ENCODE results near the gene FOSB.

Gene FOSB

DNA sequence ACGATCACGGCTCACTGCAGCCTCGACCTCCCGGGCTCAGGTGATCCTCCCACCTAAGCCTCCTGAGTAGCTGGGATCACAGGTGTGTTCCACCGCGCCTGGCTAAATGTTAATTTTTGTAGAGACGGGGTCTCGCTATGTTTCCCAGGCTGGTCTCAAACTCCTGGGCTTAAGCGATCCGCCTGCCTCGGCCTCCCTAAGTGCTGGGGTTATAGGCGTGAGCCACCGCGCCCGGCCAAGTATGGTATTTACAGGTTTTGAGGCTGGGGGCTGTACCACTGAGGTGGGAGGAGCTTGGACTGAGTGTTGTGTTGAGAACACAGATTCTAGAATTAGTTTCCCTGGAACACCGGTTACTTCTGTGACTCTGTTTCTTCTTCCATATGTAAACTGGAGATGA lies 30.0 kb downstream of the FOSB start:
- TF ChIP-seq, protein P1, sequence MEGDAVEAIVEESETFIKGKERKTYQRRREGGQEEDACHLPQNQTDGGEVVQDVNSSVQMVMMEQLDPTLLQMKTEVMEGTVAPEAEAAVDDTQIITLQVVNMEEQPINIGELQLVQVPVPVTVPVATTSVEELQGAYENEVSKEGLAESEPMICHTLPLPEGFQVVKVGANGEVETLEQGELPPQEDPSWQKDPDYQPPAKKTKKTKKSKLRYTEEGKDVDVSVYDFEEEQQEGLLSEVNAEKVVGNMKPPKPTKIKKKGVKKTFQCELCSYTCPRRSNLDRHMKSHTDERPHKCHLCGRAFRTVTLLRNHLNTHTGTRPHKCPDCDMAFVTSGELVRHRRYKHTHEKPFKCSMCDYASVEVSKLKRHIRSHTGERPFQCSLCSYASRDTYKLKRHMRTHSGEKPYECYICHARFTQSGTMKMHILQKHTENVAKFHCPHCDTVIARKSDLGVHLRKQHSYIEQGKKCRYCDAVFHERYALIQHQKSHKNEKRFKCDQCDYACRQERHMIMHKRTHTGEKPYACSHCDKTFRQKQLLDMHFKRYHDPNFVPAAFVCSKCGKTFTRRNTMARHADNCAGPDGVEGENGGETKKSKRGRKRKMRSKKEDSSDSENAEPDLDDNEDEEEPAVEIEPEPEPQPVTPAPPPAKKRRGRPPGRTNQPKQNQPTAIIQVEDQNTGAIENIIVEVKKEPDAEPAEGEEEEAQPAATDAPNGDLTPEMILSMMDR (IDR thresholded peaks at IDR 0.05; ENCODE audit: extremely low read depth, missing control alignments) = no peak

DNA sequence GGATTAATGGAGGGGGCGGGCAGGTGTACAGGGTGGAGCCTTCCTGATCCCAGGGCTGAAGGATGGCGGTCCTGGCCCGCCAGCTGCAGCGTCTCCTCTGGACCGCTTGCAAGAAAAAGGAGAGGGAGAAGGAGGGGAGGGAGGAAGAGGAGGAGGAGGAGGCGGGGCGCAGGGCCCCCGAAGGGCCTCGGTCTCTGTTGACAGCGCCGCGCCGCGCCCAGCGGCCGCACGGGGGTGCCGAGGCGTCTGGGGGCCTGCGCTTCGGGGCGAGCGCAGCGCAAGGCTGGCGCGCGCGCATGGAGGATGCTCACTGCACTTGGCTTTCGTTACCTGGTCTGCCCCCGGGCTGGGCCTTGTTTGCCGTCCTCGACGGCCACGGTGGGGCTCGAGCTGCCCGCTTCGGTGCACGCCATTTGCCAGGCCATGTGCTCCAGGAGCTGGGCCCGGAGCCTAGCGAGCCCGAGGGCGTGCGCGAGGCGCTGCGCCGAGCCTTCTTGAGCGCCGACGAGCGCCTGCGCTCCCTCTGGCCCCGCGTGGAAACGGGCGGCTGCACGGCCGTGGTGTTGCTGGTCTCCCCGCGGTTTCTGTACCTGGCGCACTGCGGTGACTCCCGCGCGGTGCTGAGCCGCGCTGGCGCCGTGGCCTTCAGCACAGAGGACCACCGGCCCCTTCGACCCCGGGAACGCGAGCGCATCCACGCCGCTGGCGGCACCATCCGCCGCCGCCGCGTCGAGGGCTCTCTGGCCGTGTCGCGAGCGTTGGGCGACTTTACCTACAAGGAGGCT lies 30.8 kb downstream of the FOSB start, which contains the start of gene PPM1N:
TSS of gene PPM1N (plus strand) at position 33 of the 785 bp plus-strand sequence. CDS start at position 63, 30 bp downstream.
- TF ChIP-seq, protein P1 (IDR thresholded peaks at IDR 0.05; ENCODE audit: extremely low read depth, missing control alignments) = peak; percentile 17
- peak; percentile 72 for DNase-seq (ENCODE audit: low spot score)

More for the DNA sequence above, 30.0 kb downstream of the FOSB start:
- no peak for DNase-seq (ENCODE audit: low spot score)

GRCh38 chr19:45499196-45500180 lies 31.7 kb downstream of the FOSB start:
- TF ChIP-seq, protein P1 (IDR thresholded peaks at IDR 0.05; ENCODE audit: extremely low read depth, missing control alignments) = no peak
- peak; percentile 82 for DNase-seq (ENCODE audit: low spot score)

GRCh38 chr19:45500918-45501729 lies 33.3 kb downstream of the FOSB start:
- no peak for DNase-seq (ENCODE audit: low spot score)
- TF ChIP-seq, protein P1 (IDR thresholded peaks at IDR 0.05; ENCODE audit: extremely low read depth, missing control alignments) = no peak

DNA sequence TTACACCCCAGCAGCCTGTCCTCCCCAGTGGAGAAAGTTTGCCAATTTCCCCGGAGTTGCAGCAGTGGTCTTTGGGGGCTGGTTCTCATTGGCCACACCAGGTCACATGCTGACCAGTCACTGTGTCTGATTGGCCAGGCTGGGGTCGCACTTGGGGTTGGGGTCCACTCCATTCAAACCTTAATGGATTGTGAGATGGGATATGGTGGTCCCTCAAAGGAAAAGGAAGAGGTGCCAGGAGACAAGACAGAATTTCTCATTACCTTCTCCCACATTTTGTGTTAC lies 33.9 kb downstream of the FOSB start:
- DNase-seq (ENCODE audit: low spot score) = no peak
- TF ChIP-seq, protein P1 (IDR thresholded peaks at IDR 0.05; ENCODE audit: extremely low read depth, missing control alignments) = no peak

DNA sequence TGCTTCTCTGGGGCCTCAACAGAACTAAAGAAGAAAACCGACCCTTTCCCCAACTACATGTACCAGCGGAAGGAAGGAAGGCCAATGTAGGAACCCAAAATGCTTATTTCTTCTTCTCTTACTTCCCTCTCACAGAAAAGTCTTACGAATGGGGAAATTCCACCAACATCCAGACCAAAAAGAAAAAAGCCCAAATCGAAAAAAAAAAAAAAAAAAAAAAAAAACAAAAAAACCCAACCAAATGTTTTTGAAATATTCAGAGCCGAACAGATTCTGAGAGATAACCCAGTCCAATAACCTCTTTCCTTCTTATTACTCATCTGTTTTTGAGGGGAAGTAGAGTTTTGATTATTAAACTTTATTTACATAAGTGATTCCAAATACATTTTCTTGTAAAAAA lies 34.3 kb downstream of the FOSB start:
- DNase-seq (ENCODE audit: low spot score) = peak; percentile 10
- TF ChIP-seq, protein P1 (IDR thresholded peaks at IDR 0.05; ENCODE audit: extremely low read depth, missing control alignments) = no peak
